Amniotic stem cell (primary cell): ENCODE results near the gene GAB2.
"Not testable (repeated sequence)": the region's sequence is repeated elsewhere in the genome, so short reads cannot be mapped to it uniquely, and the experiment has no call there.

Experiments used
- DNase-seq: peaks from one replicate; lab custom pipeline; 2025; lab: John Stamatoyannopoulos, UW

The GAB2 gene

GRCh38 chr11:78370406-78371172, 47.0 kb downstream of the GAB2 start:
- DNase-seq: no peak

- no peak for DNase-seq
Observed at GRCh38 chr11:78365381-78365792, 52.2 kb downstream of the GAB2 start.

GRCh38 chr11:78364128-78364751, 53.4 kb downstream of the GAB2 start:
- no peak for DNase-seq

GRCh38 chr11:78363024-78363619, 54.5 kb downstream of the GAB2 start:
- no peak for DNase-seq

GRCh38 chr11:78361228-78361627, 56.4 kb downstream of the GAB2 start:
- DNase-seq: no peak

GRCh38 chr11:78359921-78360320, 57.7 kb downstream of the GAB2 start:
- DNase-seq: no peak

GRCh38 chr11:78357924-78358323, 59.7 kb downstream of the GAB2 start:
- DNase-seq: not testable (repeated sequence)

GRCh38 chr11:78357425-78357824, 60.2 kb downstream of the GAB2 start:
- not testable (repeated sequence) for DNase-seq

- not testable (repeated sequence) for DNase-seq
Observed at GRCh38 chr11:78355742-78356141, 61.9 kb downstream of the GAB2 start.

GRCh38 chr11:78355309-78355705, 62.3 kb downstream of the GAB2 start:
- no peak for DNase-seq

- DNase-seq: no peak
Observed at GRCh38 chr11:78354408-78355308, 63.0 kb downstream of the GAB2 start.

- DNase-seq: no peak
Observed at GRCh38 chr11:78351979-78352841, 65.4 kb downstream of the GAB2 start.

- no peak for DNase-seq
Observed at GRCh38 chr11:78351193-78351592, 66.4 kb downstream of the GAB2 start.

GRCh38 chr11:78350646-78351165, 66.9 kb downstream of the GAB2 start:
- no peak for DNase-seq

GRCh38 chr11:78350091-78350645, 67.5 kb downstream of the GAB2 start:
- no peak for DNase-seq

- no peak for DNase-seq
Observed at GRCh38 chr11:78349624-78350023, 68.0 kb downstream of the GAB2 start.

GRCh38 chr11:78349114-78349513, 68.5 kb downstream of the GAB2 start:
- DNase-seq: no peak

- DNase-seq: no peak
Observed at GRCh38 chr11:78347956-78348355, 69.7 kb downstream of the GAB2 start.

- DNase-seq: no peak
Observed at GRCh38 chr11:78346799-78347198, 70.8 kb downstream of the GAB2 start.

- no peak for DNase-seq
Observed at GRCh38 chr11:78345450-78345849, 72.2 kb downstream of the GAB2 start.

- DNase-seq: no peak
Observed at GRCh38 chr11:78344676-78345075, 72.9 kb downstream of the GAB2 start.
